HG02885 (cell line): ENCODE data around the gene PPP4R3A.
"Not testable (repeated sequence)": the region's sequence is repeated elsewhere in the genome, so short reads cannot be mapped to it uniquely, and the experiment has no call there.

ENCODE experiments used
- ATAC-seq: cut with Tn5 transposase; IDR thresholded peaks from one replicate; pipeline ENCODE4 v1.9.1; 2021; ENCODE audit warnings: mild to moderate bottlenecking; ENCODE audit not compliant: unreplicated experiment, poor library complexity

The PPP4R3A gene

GRCh38 chr14:91413547-91414474 lies 96.3 kb downstream of the PPP4R3A start:
- no peak for ATAC-seq

GRCh38 chr14:91412939-91413338 lies 97.2 kb downstream of the PPP4R3A start:
- no peak for ATAC-seq

GRCh38 chr14:91410771-91411536 lies 99.2 kb downstream of the PPP4R3A start:
- ATAC-seq = peak; percentile 52

- ATAC-seq = no peak
Observed at GRCh38 chr14:91409928-91410718, 100.0 kb downstream of the PPP4R3A start.

GRCh38 chr14:91409240-91409639 lies 100.9 kb downstream of the PPP4R3A start:
- not testable (repeated sequence) for ATAC-seq
